GM12892 (cell line): ENCODE data around the gene FBXL22.

ENCODE experiments used
- POLR2A ChIP-seq: IDR thresholded peaks from 2 replicates; pipeline ENCODE4 v1.6.1; 2011; ENCODE audit warnings: low read depth, low read length, control low read depth
- TAF1 ChIP-seq: IDR thresholded peaks from 2 replicates; pipeline ENCODE4 v1.6.1; 2011; ENCODE audit warnings: low read depth, mild to moderate bottlenecking, control low read depth, low read length, borderline replicate concordance

- no peak for TF ChIP-seq POLR2A
- TF ChIP-seq TAF1, result no peak
Measured at GRCh38 chr15:63606308-63606707, 9.1 kb downstream of the FBXL22 start.
